K562 (cell line): ENCODE results near the gene NYAP1.

Experiments used
- EZH2 ChIP-seq: IDR thresholded peaks from 2 replicates; pipeline ENCODE4 v1.6.1; 2012; ENCODE audit warnings: low read depth, mild to moderate bottlenecking, inconsistent platforms, low read length, borderline replicate concordance
- HDAC2 ChIP-seq: fragments of 450-650 bp; IDR thresholded peaks from 2 replicates; pipeline ENCODE4 v1.6.1; 2016; ENCODE audit warnings: mild to moderate bottlenecking
- JUN ChIP-seq, 2 experiments: sonication (generic) in 1 of 2; formaldehyde crosslinking in 1 of 2; IDR thresholded peaks; 2 replicates each; pipeline versions ENCODE4 v1.6.1 to v1.8.0; 2012 to 2022; ENCODE audit warnings: borderline replicate concordance in 2 of 2, mild to moderate bottlenecking in 2 of 2, improper control_type of control experiment in 1 of 2, low read depth in 1 of 2, low read length in 1 of 2, missing genetic modification reagents in 1 of 2
- JUNB ChIP-seq: fragments of 450-650 bp; formaldehyde crosslinking; conservative IDR thresholded peaks from 2 replicates; pipeline ENCODE4 v1.4.0; 2020; ENCODE audit warnings: mild to moderate bottlenecking
- MECOM ChIP-seq: fragments of 250-450 bp; sonication (Bioruptor Pico); IDR thresholded peaks from 2 replicates; pipeline ENCODE4 v1.8.0; 2022; ENCODE audit warnings: inconsistent platforms
- TBP ChIP-seq: optimal IDR thresholded peaks from 2 replicates; pipeline ENCODE3; 2011; ENCODE audit warnings: low read depth, low read length, improper control_type of control experiment
- ZNF274 ChIP-seq: IDR thresholded peaks from 2 replicates; pipeline ENCODE4 v1.6.1; 2011; ENCODE audit warnings: low read depth, mild to moderate bottlenecking, low read length, moderate library complexity, borderline replicate concordance
- TF ChIP-seq, protein P1 (sequence below): sonication (generic); formaldehyde crosslinking; IDR thresholded peaks from 2 replicates; pipeline ENCODE4 v1.8.0; 2022; ENCODE audit warnings: mild to moderate bottlenecking, low read depth, missing genetic modification reagents
- TF ChIP-seq, protein P2 (sequence below), 3 experiments: IDR thresholded peaks in 2 of 3; conservative IDR thresholded peaks in 1 of 3; 2 replicates each; pipeline ENCODE4 v1.5.1; 2011 to 2012; ENCODE audit warnings: low read length in 3 of 3, mild to moderate bottlenecking in 3 of 3, control low read depth in 2 of 3, improper control_type of control experiment in 1 of 3, inconsistent platforms in 1 of 3, low read depth in 1 of 3, mixed read lengths in 1 of 3, moderate library complexity in 1 of 3; ENCODE audit not compliant: insufficient read depth in 2 of 3
- TF ChIP-seq, protein P3 (sequence below): fragments of 450-650 bp; IDR thresholded peaks from 2 replicates; pipeline ENCODE4 v1.6.1; 2016; ENCODE audit warnings: low read depth
- TF ChIP-seq, protein P4 (sequence below): fragments of 250-450 bp; sonication (Bioruptor Pico); IDR thresholded peaks from 2 replicates; pipeline ENCODE4 v1.5.0; 2021; ENCODE audit warnings: mild to moderate bottlenecking, moderate library complexity

DNA sequence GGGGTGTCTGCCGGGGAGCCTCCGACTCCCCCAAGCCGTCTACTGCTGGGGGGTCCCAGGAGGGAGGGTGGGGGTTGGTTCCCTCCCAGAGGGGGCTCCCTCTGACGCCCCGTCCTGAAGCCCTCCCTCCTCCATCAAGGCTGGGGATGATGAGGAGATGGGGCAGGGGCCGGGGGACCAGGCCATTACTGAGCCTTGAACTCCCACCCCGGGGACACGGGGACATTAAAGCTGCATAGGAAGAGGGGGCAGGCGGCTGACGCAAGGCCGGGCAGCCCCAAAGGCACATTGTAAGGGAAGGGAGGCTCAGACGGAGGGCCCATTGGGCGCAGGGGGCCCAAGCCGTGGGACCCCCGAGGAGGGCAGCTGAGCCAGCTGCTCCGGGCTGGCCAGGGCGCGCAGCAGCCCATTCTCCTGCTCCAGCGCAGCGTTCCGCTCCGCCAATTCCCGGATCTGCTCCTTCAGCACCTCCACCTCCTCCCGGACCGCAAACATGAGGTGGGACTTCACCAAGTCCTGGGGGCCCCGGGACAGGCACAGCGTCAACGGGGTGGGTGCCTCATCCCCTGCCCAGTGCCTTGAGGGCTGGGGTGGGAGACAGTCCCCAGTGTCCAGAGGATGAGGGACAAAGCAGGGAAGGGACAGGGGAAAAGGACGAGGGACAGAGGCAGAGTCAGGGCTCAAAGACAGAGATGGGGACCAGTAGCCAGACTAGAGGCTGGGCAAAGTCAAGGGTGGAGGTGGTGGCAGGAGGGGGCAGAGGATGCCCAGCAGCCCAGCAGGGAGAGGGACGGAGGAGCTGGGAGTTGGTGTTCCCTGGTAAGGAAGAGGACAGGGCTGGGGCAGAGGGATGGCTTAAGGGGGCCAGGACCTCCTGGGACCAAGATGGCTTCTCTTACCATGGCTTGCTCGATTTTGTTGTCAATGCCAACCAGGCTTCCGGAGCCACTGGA is 16.8 kb upstream of the NYAP1 start:
- TF ChIP-seq JUNB: no peak
- TF ChIP-seq, protein P1, sequence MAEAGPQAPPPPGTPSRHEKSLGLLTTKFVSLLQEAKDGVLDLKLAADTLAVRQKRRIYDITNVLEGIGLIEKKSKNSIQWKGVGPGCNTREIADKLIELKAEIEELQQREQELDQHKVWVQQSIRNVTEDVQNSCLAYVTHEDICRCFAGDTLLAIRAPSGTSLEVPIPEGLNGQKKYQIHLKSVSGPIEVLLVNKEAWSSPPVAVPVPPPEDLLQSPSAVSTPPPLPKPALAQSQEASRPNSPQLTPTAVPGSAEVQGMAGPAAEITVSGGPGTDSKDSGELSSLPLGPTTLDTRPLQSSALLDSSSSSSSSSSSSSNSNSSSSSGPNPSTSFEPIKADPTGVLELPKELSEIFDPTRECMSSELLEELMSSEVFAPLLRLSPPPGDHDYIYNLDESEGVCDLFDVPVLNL (CRISPR knock-in tag): no peak
- TF ChIP-seq, protein P2, sequence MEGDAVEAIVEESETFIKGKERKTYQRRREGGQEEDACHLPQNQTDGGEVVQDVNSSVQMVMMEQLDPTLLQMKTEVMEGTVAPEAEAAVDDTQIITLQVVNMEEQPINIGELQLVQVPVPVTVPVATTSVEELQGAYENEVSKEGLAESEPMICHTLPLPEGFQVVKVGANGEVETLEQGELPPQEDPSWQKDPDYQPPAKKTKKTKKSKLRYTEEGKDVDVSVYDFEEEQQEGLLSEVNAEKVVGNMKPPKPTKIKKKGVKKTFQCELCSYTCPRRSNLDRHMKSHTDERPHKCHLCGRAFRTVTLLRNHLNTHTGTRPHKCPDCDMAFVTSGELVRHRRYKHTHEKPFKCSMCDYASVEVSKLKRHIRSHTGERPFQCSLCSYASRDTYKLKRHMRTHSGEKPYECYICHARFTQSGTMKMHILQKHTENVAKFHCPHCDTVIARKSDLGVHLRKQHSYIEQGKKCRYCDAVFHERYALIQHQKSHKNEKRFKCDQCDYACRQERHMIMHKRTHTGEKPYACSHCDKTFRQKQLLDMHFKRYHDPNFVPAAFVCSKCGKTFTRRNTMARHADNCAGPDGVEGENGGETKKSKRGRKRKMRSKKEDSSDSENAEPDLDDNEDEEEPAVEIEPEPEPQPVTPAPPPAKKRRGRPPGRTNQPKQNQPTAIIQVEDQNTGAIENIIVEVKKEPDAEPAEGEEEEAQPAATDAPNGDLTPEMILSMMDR (IDR thresholded peaks at IDR 0.05 in 2 of 3, conservative IDR thresholded peaks at IDR 0.05 in 1 of 3; ENCODE audit: insufficient read depth in 2 of 3, low read depth in 1 of 3, low read length in 3 of 3): no peak
- TF ChIP-seq ZNF274: no peak
- TF ChIP-seq TBP: no peak
- TF ChIP-seq JUN (IDR thresholded peaks at IDR 0.05; ENCODE audit: borderline replicate concordance, low read depth, low read length): no peak
- TF ChIP-seq JUN (CRISPR knock-in tag; IDR thresholded peaks at IDR 0.05; ENCODE audit: borderline replicate concordance): no peak
- TF ChIP-seq MECOM (CRISPR knock-in tag): no peak
- TF ChIP-seq, protein P3, sequence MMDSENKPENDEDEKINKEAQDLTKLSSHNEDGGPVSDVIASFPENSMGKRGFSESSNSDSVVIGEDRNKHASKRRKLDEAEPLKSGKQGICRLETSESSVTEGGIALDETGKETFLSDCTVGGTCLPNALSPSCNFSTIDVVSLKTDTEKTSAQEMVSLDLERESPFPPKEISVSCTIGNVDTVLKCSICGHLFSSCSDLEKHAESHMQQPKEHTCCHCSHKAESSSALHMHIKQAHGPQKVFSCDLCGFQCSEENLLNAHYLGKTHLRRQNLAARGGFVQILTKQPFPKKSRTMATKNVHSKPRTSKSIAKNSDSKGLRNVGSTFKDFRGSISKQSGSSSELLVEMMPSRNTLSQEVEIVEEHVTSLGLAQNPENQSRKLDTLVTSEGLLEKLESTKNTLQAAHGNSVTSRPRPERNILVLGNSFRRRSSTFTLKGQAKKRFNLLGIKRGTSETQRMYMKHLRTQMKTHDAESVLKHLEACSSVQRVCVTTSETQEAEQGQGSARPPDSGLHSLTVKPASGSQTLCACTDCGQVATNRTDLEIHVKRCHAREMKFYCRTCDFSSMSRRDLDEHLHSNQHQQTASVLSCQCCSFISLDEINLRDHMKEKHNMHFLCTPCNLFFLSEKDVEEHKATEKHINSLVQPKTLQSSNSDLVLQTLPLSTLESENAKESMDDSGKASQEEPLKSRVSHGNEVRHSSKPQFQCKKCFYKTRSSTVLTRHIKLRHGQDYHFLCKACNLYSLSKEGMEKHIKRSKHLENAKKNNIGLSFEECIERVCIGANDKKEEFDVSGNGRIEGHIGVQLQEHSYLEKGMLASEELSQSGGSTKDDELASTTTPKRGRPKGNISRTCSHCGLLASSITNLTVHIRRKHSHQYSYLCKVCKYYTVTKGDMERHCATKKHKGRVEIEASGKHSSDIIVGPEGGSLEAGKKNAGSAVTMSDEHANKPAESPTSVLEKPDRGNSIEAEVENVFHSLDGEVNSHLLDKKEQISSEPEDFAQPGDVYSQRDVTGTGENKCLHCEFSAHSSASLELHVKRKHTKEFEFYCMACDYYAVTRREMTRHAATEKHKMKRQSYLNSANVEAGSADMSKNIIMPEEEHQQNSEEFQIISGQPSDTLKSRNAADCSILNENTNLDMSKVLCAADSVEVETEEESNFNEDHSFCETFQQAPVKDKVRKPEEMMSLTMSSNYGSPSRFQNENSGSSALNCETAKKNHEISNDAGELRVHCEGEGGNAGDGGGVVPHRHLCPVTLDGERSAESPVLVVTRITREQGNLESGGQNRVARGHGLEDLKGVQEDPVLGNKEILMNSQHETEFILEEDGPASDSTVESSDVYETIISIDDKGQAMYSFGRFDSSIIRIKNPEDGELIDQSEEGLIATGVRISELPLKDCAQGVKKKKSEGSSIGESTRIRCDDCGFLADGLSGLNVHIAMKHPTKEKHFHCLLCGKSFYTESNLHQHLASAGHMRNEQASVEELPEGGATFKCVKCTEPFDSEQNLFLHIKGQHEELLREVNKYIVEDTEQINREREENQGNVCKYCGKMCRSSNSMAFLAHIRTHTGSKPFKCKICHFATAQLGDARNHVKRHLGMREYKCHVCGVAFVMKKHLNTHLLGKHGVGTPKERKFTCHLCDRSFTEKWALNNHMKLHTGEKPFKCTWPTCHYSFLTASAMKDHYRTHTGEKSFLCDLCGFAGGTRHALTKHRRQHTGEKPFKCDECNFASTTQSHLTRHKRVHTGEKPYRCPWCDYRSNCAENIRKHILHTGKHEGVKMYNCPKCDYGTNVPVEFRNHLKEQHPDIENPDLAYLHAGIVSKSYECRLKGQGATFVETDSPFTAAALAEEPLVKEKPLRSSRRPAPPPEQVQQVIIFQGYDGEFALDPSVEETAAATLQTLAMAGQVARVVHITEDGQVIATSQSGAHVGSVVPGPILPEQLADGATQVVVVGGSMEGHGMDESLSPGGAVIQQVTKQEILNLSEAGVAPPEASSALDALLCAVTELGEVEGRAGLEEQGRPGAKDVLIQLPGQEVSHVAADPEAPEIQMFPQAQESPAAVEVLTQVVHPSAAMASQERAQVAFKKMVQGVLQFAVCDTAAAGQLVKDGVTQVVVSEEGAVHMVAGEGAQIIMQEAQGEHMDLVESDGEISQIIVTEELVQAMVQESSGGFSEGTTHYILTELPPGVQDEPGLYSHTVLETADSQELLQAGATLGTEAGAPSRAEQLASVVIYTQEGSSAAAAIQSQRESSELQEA: no peak
- TF ChIP-seq, protein P4, sequence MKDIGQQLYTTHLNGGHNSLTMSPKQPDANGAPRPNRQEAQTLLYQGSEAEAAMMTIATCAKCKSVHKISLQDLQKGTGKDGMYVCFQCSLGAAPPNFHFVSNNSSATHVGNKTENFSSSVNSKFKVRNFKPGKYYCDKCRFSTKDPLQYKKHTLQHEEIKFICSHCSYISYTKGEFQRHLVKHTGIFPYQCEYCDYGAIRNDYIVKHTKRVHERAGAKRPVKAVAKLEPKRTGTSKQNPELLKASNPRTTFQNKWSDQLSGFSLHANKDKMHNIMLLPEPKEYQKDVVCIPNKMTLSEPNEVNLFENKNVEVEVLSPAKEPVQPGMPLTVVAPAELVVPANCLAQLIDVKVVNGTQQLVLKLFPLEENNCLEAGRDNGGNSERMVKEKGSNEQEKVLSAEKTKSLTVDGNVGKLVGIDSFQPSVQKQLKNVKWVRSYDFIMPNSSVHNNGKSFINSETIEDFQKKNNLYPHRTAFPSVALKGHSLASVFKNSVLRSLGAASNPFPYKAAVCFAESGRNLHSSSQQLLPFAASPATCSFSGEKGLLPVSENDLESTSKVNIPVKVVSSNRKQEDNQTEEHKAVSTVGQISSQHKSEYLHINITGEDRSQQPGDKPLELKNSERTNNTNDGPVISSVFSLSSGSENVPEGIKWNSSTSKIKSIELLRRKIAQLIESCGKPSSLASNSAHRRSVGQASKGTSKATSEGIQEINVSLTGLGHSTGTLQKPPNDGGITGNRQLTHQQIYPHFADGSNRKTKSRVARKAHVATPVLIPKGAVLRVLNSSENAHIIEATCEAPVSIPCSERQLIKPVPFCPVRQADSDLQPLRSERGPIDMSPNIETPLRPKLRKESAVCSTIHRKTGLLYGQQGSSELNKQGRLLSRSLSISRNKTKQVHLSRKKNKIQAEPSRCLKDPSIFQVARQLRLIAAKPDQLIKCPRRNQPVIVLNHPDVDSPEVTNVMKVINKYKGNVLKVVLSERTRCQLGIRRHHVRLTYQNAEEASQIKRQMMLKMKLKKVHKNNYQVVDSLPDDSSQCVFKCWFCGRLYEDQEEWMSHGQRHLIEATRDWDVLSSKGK (CRISPR knock-in tag): no peak
- TF ChIP-seq HDAC2: no peak
- TF ChIP-seq EZH2: no peak
